ENCODE data around the gene PJA1. TPM values are rescaled to one million over a fixed set of nuclear protein-coding genes. Genes with fewer than 3 reads are reported as not detected.

The PJA1 gene
- total RNA-seq, 6 experiments from 2014 or later: 13.3 to 18.9 (median 17.0) TPM

GRCh38 chrX:69148946-69149345, 16.3 kb downstream of the PJA1 start:
- TF ChIP-seq CTCF (IDR thresholded peaks at IDR 0.05): no peak
- Mint-ChIP-seq H3K4me1 (ENCODE audit: low read depth) (peaks cover 6% of the 10 kb centered on the region), H3K9me3 (no peaks in the 10 kb centered on the region), H3K27me3 (ENCODE audit: insufficient read depth) (peaks cover 5% of the 10 kb centered on the region), H3K4me3 (no peak overlapping the region), H3K36me3 (ENCODE audit: low read depth) (no peaks in the 10 kb centered on the region), H3K27ac (no peak overlapping the region)
- no peak for DNase-seq

- Mint-ChIP-seq H3K27me3 (ENCODE audit: insufficient read depth) (peaks cover 9% of the 10 kb centered on the region), H3K9me3 (no peaks in the 10 kb centered on the region), H3K27ac (no peak overlapping the region), H3K4me3 (no peak overlapping the region), H3K36me3 (ENCODE audit: low read depth) (no peaks in the 10 kb centered on the region), H3K4me1 (ENCODE audit: low read depth) (peaks cover 6% of the 10 kb centered on the region)
- TF ChIP-seq CTCF (IDR thresholded peaks at IDR 0.05): no peak
- DNase-seq: no peak
Observed at GRCh38 chrX:69146739-69147138, 18.5 kb downstream of the PJA1 start.

GRCh38 chrX:69145714-69146113, 19.5 kb downstream of the PJA1 start:
- H3K27ac Mint-ChIP-seq: no peak overlapping the region
- H3K36me3 Mint-ChIP-seq (ENCODE audit: low read depth): no peaks in the 10 kb centered on the region
- H3K9me3 Mint-ChIP-seq: no peaks in the 10 kb centered on the region
- H3K4me3 Mint-ChIP-seq: no peak overlapping the region
- DNase-seq: no peak
- TF ChIP-seq CTCF (IDR thresholded peaks at IDR 0.05): no peak
- H3K27me3 Mint-ChIP-seq (ENCODE audit: insufficient read depth): peaks cover 15% of the 10 kb centered on the region
- no peaks in the 10 kb centered on the region for H3K4me1 Mint-ChIP-seq (ENCODE audit: low read depth)

GRCh38 chrX:69144838-69145680, 20.2 kb downstream of the PJA1 start:
- peaks cover 15% of the 10 kb centered on the region for H3K27me3 Mint-ChIP-seq (ENCODE audit: insufficient read depth)
- H3K36me3 Mint-ChIP-seq (ENCODE audit: low read depth): no peaks in the 10 kb centered on the region
- no peak for DNase-seq
- no peaks in the 10 kb centered on the region for H3K4me1 Mint-ChIP-seq (ENCODE audit: low read depth)
- no peak overlapping the region for H3K4me3 Mint-ChIP-seq
- H3K27ac Mint-ChIP-seq: no peak overlapping the region
- no peaks in the 10 kb centered on the region for H3K9me3 Mint-ChIP-seq
- no peak for TF ChIP-seq CTCF (IDR thresholded peaks at IDR 0.05)

GRCh38 chrX:69143530-69143929, 21.7 kb downstream of the PJA1 start:
- peaks cover 15% of the 10 kb centered on the region for H3K27me3 Mint-ChIP-seq (ENCODE audit: insufficient read depth)
- H3K4me1 Mint-ChIP-seq (ENCODE audit: low read depth): no peaks in the 10 kb centered on the region
- DNase-seq: no peak
- H3K27ac Mint-ChIP-seq: no peak overlapping the region
- H3K9me3 Mint-ChIP-seq: no peaks in the 10 kb centered on the region
- no peaks in the 10 kb centered on the region for H3K36me3 Mint-ChIP-seq (ENCODE audit: low read depth)
- no peak for TF ChIP-seq CTCF (IDR thresholded peaks at IDR 0.05)
- no peak overlapping the region for H3K4me3 Mint-ChIP-seq

Measured in HFFc6 (cell line).